CD4-positive, alpha-beta T cell (primary cell): Measurements from ENCODE around the gene NDUFS6. TPM values are rescaled to one million over a fixed set of nuclear protein-coding genes. Genes with fewer than 3 reads are reported as not detected.

Experiments
- ATAC-seq: fragments of 200-7000 bp; cut with Tn5 transposase; one replicate; pipeline ENCODE4 v1.10.0; 2022; ENCODE audit warnings: mild to moderate bottlenecking; ENCODE audit not compliant: poor library complexity
- CTCF ChIA-PET: fragments of 350-600 bp; sonication (Branson Sonifier 250); formaldehyde crosslinking; loops from one replicate; lab custom pipeline; 2021; ENCODE audit warnings: antibody characterized with exemption, inconsistent platforms; lab: Charles Lee
- POLR2A ChIA-PET: fragments of 350-600 bp; sonication (Branson Sonifier 250); formaldehyde crosslinking; loops from one replicate; lab custom pipeline; 2021; ENCODE audit warnings: antibody characterized with exemption, inconsistent platforms; lab: Charles Lee
- DNase-seq, 14 experiments: peaks; one replicate each; pipeline ENCODE4 v3.0.0-alpha.2; 2013 to 2020; ENCODE audit warnings: mixed read lengths in 2 of 14
- H3K27ac ChIP-seq, 2 donors: one replicate each; pipeline versions ENCODE4 v1.5.1 to v1.7.0; 2013; ENCODE audit warnings: low read length in 2 of 2, low read depth in 1 of 2, mild to moderate bottlenecking in 1 of 2
- H3K27me3 ChIP-seq, 2 experiments: 1 replicate in 1 of 2; 2 replicates in 1 of 2; pipeline versions ENCODE4 v1.6.1 to v1.7.0; 2013; ENCODE audit warnings: low read length in 2 of 2, control low read depth in 1 of 2, mild to moderate bottlenecking in 1 of 2, moderate library complexity in 1 of 2; ENCODE audit not compliant: insufficient read depth in 2 of 2, control insufficient read depth in 1 of 2
- H3K36me3 ChIP-seq: one replicate; pipeline ENCODE4 v1.6.1; 2013; ENCODE audit warnings: low read length, control low read depth; ENCODE audit not compliant: insufficient read depth
- H3K4me1 ChIP-seq: one replicate; pipeline ENCODE4 v1.6.1; 2013; ENCODE audit warnings: low read length, control low read depth; ENCODE audit not compliant: insufficient read depth
- H3K4me3 ChIP-seq: one replicate; pipeline ENCODE4 v1.5.1; 2013; ENCODE audit warnings: mild to moderate bottlenecking, low read length, moderate library complexity
- H3K9me3 ChIP-seq, 2 experiments: 1 replicate in 1 of 2; 2 replicates in 1 of 2; pipeline versions ENCODE4 v1.6.1 to v1.7.0; 2013; ENCODE audit warnings: low read length in 2 of 2, mild to moderate bottlenecking in 2 of 2, control low read depth in 1 of 2, moderate library complexity in 1 of 2; ENCODE audit not compliant: control insufficient read depth in 1 of 2, insufficient read depth in 1 of 2
- H3K27ac Mint-ChIP-seq: one replicate; pipeline ENCODE4 v1.8.0; 2020; ENCODE audit warnings: mixed read lengths
- H3K27me3 Mint-ChIP-seq: one replicate; pipeline ENCODE4 v1.8.0; 2021; ENCODE audit warnings: mixed read lengths
- H3K36me3 Mint-ChIP-seq: one replicate; pipeline ENCODE4 v1.8.0; 2021; ENCODE audit warnings: low read depth, mixed read lengths
- H3K4me1 Mint-ChIP-seq: one replicate; pipeline ENCODE4 v1.8.0; 2021; ENCODE audit warnings: low read depth, mixed read lengths
- H3K4me3 Mint-ChIP-seq: one replicate; pipeline ENCODE4 v1.8.0; 2020; ENCODE audit warnings: mild to moderate bottlenecking, mixed read lengths
- H3K9me3 Mint-ChIP-seq: one replicate; pipeline ENCODE4 v1.8.0; 2020; ENCODE audit warnings: mixed read lengths
- intact Hi-C, 2 experiments: fragments of 100-400 bp; cut with DNase I in 1 of 2; cut with micrococcal nuclease in 1 of 2; formaldehyde crosslinking; loops; one replicate each; pipeline versions ENCODE4 v1.15.1 to v1.9.0; 2023 to 2025; cut with DNase I, micrococcal nuclease
- total RNA-seq, 174 experiments: library from RNA in 2 of 174; stranded (reverse) in 2 of 174; gene quantifications; one replicate each; pipeline ENCODE4 v1.2.3 and lab custom pipeline; 2021 to 2026
- TF ChIP-seq, protein P1 (sequence below): fragments of 200-600 bp; IDR thresholded peaks from one replicate; pipeline ENCODE4 v1.8.0; 2022; ENCODE audit warnings: antibody characterized with exemption, mild to moderate bottlenecking

Gene NDUFS6
- total RNA-seq, 2 experiments from 2014 or later, result 13.1 to 17.5 TPM

GRCh38 chr5:1824109-1824821, 23.1 kb downstream of the NDUFS6 start:
- Histone ChIP-seq H3K4me3 (no peak overlapping the region), H3K27me3 (no peaks in the 10 kb centered on the region), H3K4me1 (peaks cover 6% of the 10 kb centered on the region), H3K27ac (no peak overlapping the region), H3K36me3 (peaks cover 27% of the 10 kb centered on the region), H3K9me3 (no peaks in the 10 kb centered on the region)
- ATAC-seq (no peak), DNase-seq (no peak)
- Mint-ChIP-seq H3K27me3 (no peaks in the 10 kb centered on the region), H3K36me3 (peaks cover 50% of the 10 kb centered on the region), H3K4me1 (no peaks in the 10 kb centered on the region), H3K4me3 (no peak overlapping the region), H3K9me3 (no peaks in the 10 kb centered on the region), H3K27ac (no peak overlapping the region)
- TF ChIP-seq, protein P1, sequence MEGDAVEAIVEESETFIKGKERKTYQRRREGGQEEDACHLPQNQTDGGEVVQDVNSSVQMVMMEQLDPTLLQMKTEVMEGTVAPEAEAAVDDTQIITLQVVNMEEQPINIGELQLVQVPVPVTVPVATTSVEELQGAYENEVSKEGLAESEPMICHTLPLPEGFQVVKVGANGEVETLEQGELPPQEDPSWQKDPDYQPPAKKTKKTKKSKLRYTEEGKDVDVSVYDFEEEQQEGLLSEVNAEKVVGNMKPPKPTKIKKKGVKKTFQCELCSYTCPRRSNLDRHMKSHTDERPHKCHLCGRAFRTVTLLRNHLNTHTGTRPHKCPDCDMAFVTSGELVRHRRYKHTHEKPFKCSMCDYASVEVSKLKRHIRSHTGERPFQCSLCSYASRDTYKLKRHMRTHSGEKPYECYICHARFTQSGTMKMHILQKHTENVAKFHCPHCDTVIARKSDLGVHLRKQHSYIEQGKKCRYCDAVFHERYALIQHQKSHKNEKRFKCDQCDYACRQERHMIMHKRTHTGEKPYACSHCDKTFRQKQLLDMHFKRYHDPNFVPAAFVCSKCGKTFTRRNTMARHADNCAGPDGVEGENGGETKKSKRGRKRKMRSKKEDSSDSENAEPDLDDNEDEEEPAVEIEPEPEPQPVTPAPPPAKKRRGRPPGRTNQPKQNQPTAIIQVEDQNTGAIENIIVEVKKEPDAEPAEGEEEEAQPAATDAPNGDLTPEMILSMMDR, result no peak
- CTCF ChIA-PET, result no interaction called here
- POLR2A ChIA-PET, result no interaction called here
- intact Hi-C loops, result no loop called here

- ChIA-PET POLR2A (no interaction called here), CTCF (no interaction called here)
- no peak for DNase-seq
- H3K4me3 Mint-ChIP-seq, result no peak overlapping the region
- no peaks in the 10 kb centered on the region for H3K9me3 ChIP-seq
- H3K4me1 ChIP-seq, result peaks cover 6% of the 10 kb centered on the region
- no peak for ATAC-seq
- TF ChIP-seq, protein P1, result no peak
- H3K27me3 Mint-ChIP-seq, result no peaks in the 10 kb centered on the region
- no peaks in the 10 kb centered on the region for H3K9me3 Mint-ChIP-seq
- intact Hi-C loops, result no loop called here
- no peak overlapping the region for H3K27ac Mint-ChIP-seq
- peaks cover 20% of the 10 kb centered on the region for H3K36me3 ChIP-seq
- no peak overlapping the region for H3K27ac ChIP-seq
- peaks cover 41% of the 10 kb centered on the region for H3K36me3 Mint-ChIP-seq
- H3K4me3 ChIP-seq, result no peak overlapping the region
- H3K4me1 Mint-ChIP-seq, result no peaks in the 10 kb centered on the region
- H3K27me3 ChIP-seq, result no peaks in the 10 kb centered on the region
Observed at GRCh38 chr5:1824903-1825841, 24.0 kb downstream of the NDUFS6 start.

- Mint-ChIP-seq H3K27ac (no peak overlapping the region), H3K9me3 (no peaks in the 10 kb centered on the region), H3K27me3 (no peaks in the 10 kb centered on the region), H3K36me3 (peaks cover 28% of the 10 kb centered on the region), H3K4me1 (no peaks in the 10 kb centered on the region), H3K4me3 (no peak overlapping the region)
- no peak for DNase-seq
- TF ChIP-seq, protein P1, result no peak
- Histone ChIP-seq H3K27ac (no peak overlapping the region), H3K4me1 (peaks cover 6% of the 10 kb centered on the region), H3K27me3 (no peaks in the 10 kb centered on the region), H3K9me3 (no peaks in the 10 kb centered on the region), H3K36me3 (peaks cover 8% of the 10 kb centered on the region), H3K4me3 (no peak overlapping the region)
- intact Hi-C loops, result no loop called here
- no peak for ATAC-seq
- ChIA-PET CTCF (no interaction called here), POLR2A (no interaction called here)
Observed at GRCh38 chr5:1826235-1826980, 25.2 kb downstream of the NDUFS6 start.
